ENCODE results near the gene NAA60. TPM values are rescaled to one million over a fixed set of nuclear protein-coding genes. Genes with fewer than 3 reads are reported as not detected.

The NAA60 gene
- 57.5 and 58.7 TPM in 2 replicates for total RNA-seq (2021)
- percentile 69 among the genes with signal in this experiment for Bru-seq, nascent RNA
- BruChase-seq, experiment 1, labeled RNA remaining after a 2-hour chase, result percentile 89 among the genes with signal in this experiment
- BruChase-seq, experiment 2, labeled RNA remaining after a 6-hour chase, result percentile 95 among the genes with signal in this experiment
- long read RNA-seq, transcript NAA60-203 (7 exons, 2,619 nt), result minor isoform, 12 of 74 reads
- long read RNA-seq, transcript NAA60-229 (7 exons, 2,531 nt), result major isoform, 42 of 74 reads
- long read RNA-seq, partial matches to known transcripts, result 4 of 74 reads
- long read RNA-seq, other reads (novel, unspliced or antisense), result 10 of 74 reads

- no TSS peak for BruUV-seq (replicated peaks)
- POLR2A ChIA-PET (ENCODE audit: unreplicated experiment), result interaction anchor here (0.6 kb wide), 1 partner anchor 66 kb away, joined by 8 read pairs; no protein-coding TSS in a partner anchor
- H3K27ac ChIP-seq, result no peak within 1 kb of the TSS
- H4K20me1 ChIP-seq (ENCODE audit: insufficient read depth), result no peaks in the 10 kb centered on the region
- no peak within 1 kb of the TSS for H3K4me3 ChIP-seq
- no peak for TF ChIP-seq EZH2 (IDR thresholded peaks at IDR 0.05; ENCODE audit: low read depth)
- TF ChIP-seq CTCF (conservative IDR thresholded peaks at IDR 0.05), result no peak
- no peaks in the 10 kb centered on the region for H3K36me3 ChIP-seq (ENCODE audit: low read depth)
- CTCF ChIA-PET, result interaction anchor here (0.7 kb wide), 1 partner anchor 145 kb away, joined by 4 read pairs; no protein-coding TSS in a partner anchor
- DNase-seq, result peak in 1 of 2 experiments; percentile 71
- no peaks in the 10 kb centered on the region for H3K9me2 ChIP-seq (ENCODE audit: insufficient read depth)
- H3K79me2 ChIP-seq (ENCODE audit: low read depth), result no peaks in the 10 kb centered on the region
- peaks cover 30% of the 10 kb centered on the region for H3K27me3 ChIP-seq (ENCODE audit: insufficient read depth, low read depth)
- H2AFZ ChIP-seq, result no peak within 1 kb of the TSS
- intact Hi-C loops (cut with micrococcal nuclease; ENCODE audit: unreplicated experiment), result no loop called here
- no peak within 1 kb of the TSS for H3K4me2 ChIP-seq
- H3K4me1 ChIP-seq (replicated peaks; ENCODE audit: insufficient read depth), result no peaks in the 10 kb centered on the region
- no peaks in the 10 kb centered on the region for H3F3A ChIP-seq (ENCODE audit: insufficient read depth, low read depth)
- H3K9me3 ChIP-seq (ENCODE audit: insufficient read depth, low read depth), result no peaks in the 10 kb centered on the region
Observed at GRCh38 chr16:3443108-3444031, at the start of gene NAA60, which contains the start of gene ZNF597. Gene NAA60, plus strand, starts transcription at chr16:3443680. Its CDS starts 32,548 bp downstream, at chr16:3476228. Gene ZNF597, minus strand, starts transcription at chr16:3443504. Its CDS starts 351 bp downstream, at chr16:3443153.

- Histone ChIP-seq H3K4me1 (replicated peaks; ENCODE audit: insufficient read depth) (peaks cover 12% of the 10 kb centered on the region; the same call in 1 of the 2 replicates), H3K27ac (peak overlapping the region; percentile 40; the same call in 1 of the 2 replicates), H4K20me1 (ENCODE audit: insufficient read depth) (no peaks in the 10 kb centered on the region), H3K27me3 (ENCODE audit: insufficient read depth, low read depth) (no peaks in the 10 kb centered on the region), H3K79me2 (ENCODE audit: low read depth) (peaks cover 23% of the 10 kb centered on the region), H3K9me2 (ENCODE audit: insufficient read depth) (no peaks in the 10 kb centered on the region), H2AFZ (peak overlapping the region; percentile 96), H3K9me3 (ENCODE audit: insufficient read depth, low read depth) (peaks cover 12% of the 10 kb centered on the region), H3K36me3 (ENCODE audit: low read depth) (peaks cover 32% of the 10 kb centered on the region), H3K4me2 (peak overlapping the region; percentile 77), H3K4me3 (peak overlapping the region; percentile 74), H3F3A (ENCODE audit: insufficient read depth, low read depth) (peaks cover 11% of the 10 kb centered on the region; the same call in 1 of the 2 replicates)
- intact Hi-C loops (cut with micrococcal nuclease; ENCODE audit: unreplicated experiment), result loop anchor here (2.0 to 5.0 kb wide), 5 partner anchors 56 to 250 kb away; partner anchors contain the start of genes CLUAP1, TIGD7, ZNF263 and ZNF75A
- ChIA-PET POLR2A (ENCODE audit: unreplicated experiment) (interaction anchor here (0.5 to 0.6 kb wide), 2 partner anchors 250 to 381 kb away, joined by 3 to 6 read pairs; partner anchors contain the start of gene TNFRSF12A), CTCF (no interaction called here)
- BruUV-seq (replicated peaks), result TSS peak; percentile 50
- DNase-seq, result no peak
- TF ChIP-seq CTCF (conservative IDR thresholded peaks at IDR 0.05) (no peak), EZH2 (IDR thresholded peaks at IDR 0.05; ENCODE audit: low read depth) (no peak)
Observed at GRCh38 chr16:3400446-3400778, 43.1 kb upstream of the NAA60 start.

All from PC-9 (cell line).